RWPE1 (cell line): Measurements from ENCODE around the gene DSCAM.

ENCODE experiments used
- CTCF ChIA-PET: fragments of 350-600 bp; sonication (Branson Sonifier 250); formaldehyde crosslinking; extraction: SDS; loops from one replicate; lab custom pipeline; 2021; lab: Yijun Ruan, JAX
- POLR2A ChIA-PET: fragments of 400-600 bp; formaldehyde crosslinking; extraction: SDS; loops from one replicate; lab custom pipeline; 2020; ENCODE audit warnings: antibody characterized with exemption; ENCODE audit not compliant: low non-redundant PET; lab: Yijun Ruan, JAX
- DNase-seq: peaks from one replicate; pipeline ENCODE4 v3.0.0; 2012; ENCODE audit warnings: low spot score
- H3K27ac ChIP-seq: fragments of 450-650 bp; 2 replicates; pipeline ENCODE4 v1.5.1; 2017
- TF ChIP-seq, protein P1 (sequence below): fragments of 450-650 bp; conservative IDR thresholded peaks from 2 replicates; pipeline ENCODE4 v1.5.1; 2017; ENCODE audit warnings: low read depth, mild to moderate bottlenecking

DSCAM gene

DNA sequence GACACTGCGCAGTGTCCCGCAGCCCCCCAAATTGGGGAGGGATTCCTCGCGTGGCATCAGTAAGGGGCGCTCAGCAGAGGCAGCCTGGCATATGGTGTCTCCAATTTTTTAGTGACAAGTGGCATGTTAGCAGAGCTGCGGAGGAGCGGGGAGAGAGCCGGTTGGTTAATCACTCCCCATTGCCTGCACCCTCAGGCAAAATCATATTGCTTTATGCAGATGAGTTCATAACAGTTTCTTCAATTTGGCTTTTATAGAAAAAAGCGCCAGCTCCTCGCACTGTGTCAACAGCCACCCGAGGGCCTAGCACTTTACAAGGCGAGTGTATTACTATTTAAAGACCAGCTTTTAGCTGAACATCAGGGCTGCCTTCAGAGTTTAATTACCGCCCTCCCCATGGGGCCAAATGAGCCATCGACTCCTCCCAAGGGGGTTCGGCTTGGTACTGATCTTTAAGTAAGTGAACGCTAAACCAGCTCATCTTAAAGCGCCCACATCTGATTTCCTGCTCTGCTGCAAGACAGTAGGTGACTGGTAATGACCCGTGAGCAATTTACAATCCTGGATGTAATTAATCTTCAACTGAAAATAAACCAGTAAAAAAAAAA lies 298.9 kb downstream of the DSCAM start:
- H3K27ac ChIP-seq, result no peak overlapping the region
- DNase-seq, result no peak
- TF ChIP-seq, protein P1, sequence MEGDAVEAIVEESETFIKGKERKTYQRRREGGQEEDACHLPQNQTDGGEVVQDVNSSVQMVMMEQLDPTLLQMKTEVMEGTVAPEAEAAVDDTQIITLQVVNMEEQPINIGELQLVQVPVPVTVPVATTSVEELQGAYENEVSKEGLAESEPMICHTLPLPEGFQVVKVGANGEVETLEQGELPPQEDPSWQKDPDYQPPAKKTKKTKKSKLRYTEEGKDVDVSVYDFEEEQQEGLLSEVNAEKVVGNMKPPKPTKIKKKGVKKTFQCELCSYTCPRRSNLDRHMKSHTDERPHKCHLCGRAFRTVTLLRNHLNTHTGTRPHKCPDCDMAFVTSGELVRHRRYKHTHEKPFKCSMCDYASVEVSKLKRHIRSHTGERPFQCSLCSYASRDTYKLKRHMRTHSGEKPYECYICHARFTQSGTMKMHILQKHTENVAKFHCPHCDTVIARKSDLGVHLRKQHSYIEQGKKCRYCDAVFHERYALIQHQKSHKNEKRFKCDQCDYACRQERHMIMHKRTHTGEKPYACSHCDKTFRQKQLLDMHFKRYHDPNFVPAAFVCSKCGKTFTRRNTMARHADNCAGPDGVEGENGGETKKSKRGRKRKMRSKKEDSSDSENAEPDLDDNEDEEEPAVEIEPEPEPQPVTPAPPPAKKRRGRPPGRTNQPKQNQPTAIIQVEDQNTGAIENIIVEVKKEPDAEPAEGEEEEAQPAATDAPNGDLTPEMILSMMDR, result no peak
- POLR2A ChIA-PET, result no interaction called here
- CTCF ChIA-PET, result no interaction called here

DNA sequence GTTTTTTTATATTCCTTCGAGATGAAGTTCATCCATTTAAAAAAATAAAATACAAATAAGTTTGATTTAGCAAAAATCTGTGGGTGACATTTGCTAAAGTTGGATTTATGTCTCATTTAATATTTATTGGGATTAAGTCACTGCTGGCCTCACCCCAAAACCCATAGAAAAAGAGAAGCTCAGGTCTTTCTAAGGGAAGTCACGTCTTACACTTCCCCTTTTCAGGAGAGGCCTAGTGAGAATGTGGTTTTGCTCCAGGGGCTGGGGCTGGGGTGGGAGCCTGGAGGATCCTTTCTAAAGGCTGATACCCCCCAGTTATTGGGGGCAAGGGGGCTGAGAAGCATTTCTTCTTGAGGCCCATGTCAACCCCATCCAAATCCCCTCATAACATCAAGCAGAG lies 300.3 kb downstream of the DSCAM start:
- DNase-seq, result no peak
- CTCF ChIA-PET, result interaction anchor here (0.7 kb wide), 1 partner anchor 609 kb away, joined by 3 read pairs; no protein-coding TSS in a partner anchor
- TF ChIP-seq, protein P1, result no peak
- POLR2A ChIA-PET, result no interaction called here
- no peak overlapping the region for H3K27ac ChIP-seq

DNA sequence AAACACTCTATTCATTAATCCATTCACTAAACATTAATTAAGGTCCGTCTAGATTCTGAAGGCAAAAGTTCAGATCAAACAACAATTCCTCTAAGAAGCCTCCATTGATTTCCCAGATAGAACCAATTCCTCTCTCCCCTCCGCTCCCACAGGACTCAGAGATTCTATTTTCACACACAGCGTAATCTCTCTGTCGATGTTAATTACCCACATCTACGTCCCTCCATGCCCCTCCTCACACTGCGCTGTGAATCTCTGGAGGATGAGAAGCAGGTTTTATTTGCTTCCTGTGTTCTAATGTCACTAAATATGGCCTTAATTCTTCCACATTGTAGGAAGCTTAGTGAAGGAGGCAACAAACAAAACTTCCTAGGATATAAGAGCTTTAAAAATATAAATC lies 306.7 kb downstream of the DSCAM start:
- DNase-seq, result no peak
- TF ChIP-seq, protein P1, result no peak
- CTCF ChIA-PET, result interaction anchor here (0.6 kb wide), 1 partner anchor 97 kb away, joined by 3 read pairs; no protein-coding TSS in a partner anchor
- POLR2A ChIA-PET, result no interaction called here
- no peak overlapping the region for H3K27ac ChIP-seq

DNA sequence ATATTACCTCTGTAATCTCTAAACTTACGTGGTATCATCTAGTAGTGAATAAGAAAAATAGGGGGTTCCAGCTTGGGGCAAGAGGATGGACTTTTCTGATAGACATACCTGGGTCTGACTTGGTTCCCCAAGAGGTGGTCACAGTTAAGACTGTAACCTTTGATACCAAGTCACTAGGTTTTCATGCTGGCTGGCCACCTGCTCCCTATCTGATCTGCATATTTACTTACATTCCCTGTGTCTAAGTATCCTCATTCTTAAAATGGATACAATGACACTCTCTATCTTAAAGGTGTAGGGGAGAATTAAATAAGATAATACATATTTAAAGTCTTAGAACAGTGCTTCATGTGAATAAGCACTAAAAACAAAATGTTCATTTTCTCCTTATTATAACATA lies 312.1 kb downstream of the DSCAM start:
- CTCF ChIA-PET, result no interaction called here
- no peak overlapping the region for H3K27ac ChIP-seq
- POLR2A ChIA-PET, result no interaction called here
- DNase-seq, result no peak
- TF ChIP-seq, protein P1, result no peak

DNA sequence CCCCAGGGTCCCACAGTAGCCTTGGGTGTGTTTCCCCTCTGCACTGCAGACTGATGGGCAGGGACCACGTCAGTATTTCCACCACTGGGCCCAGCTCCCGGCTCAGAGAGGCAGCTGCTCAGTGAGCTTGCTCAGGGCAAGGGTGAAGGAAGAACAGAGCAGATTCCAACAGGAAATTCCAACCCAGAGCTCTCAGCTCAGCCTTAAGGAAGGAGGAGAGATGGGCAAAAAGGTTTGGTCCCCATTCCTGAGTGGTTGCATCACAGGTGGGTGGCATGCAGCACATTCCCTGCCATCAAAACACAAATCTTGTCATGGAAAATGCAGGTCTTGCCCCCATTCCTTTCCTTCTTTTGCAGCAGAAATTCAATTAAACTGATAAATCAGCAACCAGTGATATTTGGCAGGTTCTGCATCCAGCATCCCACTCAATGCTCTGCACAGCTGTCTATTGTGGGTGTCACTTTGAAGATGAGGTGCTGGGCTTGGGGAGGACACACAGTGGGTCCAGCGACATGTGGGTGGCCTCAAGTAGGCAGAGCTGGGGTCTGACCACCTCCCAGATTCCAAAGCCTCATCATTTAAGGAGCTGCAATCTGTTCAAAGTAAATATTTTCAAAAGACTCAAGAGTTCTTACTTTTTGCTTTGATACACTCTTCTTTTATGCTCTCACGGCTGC lies 315.4 kb downstream of the DSCAM start:
- POLR2A ChIA-PET, result no interaction called here
- TF ChIP-seq, protein P1, result no peak
- no peak overlapping the region for H3K27ac ChIP-seq
- CTCF ChIA-PET, result no interaction called here
- DNase-seq, result no peak

DNA sequence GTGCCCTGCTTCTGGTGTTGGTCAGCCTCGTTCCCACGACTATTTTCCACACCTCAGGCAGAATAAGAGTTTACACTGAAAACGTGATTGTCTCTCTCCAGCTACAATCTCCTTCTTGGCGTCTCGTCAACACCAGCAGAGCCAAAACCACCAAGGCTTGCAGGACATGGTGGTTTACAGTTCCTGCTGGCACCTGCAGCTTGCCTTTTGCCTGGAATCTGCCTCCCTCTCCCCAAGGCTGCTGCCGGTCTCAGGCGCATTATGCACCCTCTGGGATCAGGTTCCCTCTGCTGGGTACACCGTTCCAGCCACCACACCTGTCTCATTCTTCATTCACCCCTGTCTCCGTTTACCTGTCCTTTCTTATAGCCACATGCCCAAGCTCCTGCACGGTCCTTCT lies 315.9 kb downstream of the DSCAM start:
- ChIA-PET POLR2A (no interaction called here), CTCF (no interaction called here)

More for the DNA sequence above, 315.9 kb downstream of the DSCAM start:
- TF ChIP-seq, protein P1, result no peak
- DNase-seq, result no peak
- H3K27ac ChIP-seq, result no peak overlapping the region
